ENCODE measurements around the gene WSCD2. TPM values are rescaled to one million over a fixed set of nuclear protein-coding genes. Genes with fewer than 3 reads are reported as not detected.

Gene WSCD2
- total RNA-seq, 1 experiment from 2014 or later, result not detected

GRCh38 chr12:108150436-108150835 is 21.3 kb downstream of the WSCD2 start:
- H3K4me1 Mint-ChIP-seq (ENCODE audit: low read depth, unreplicated experiment), result no peaks in the 10 kb centered on the region
- intact Hi-C loops (cut with micrococcal nuclease; ENCODE audit: unreplicated experiment), result no loop called here
- BruUV-seq (replicated peaks), result no TSS peak
- H3K9me3 ChIP-seq, result no peaks in the 10 kb centered on the region
- H3K36me3 Mint-ChIP-seq (ENCODE audit: insufficient read depth, unreplicated experiment), result no peaks in the 10 kb centered on the region
- no peak for TF ChIP-seq CTCF (IDR thresholded peaks at IDR 0.05; ENCODE audit: insufficient read depth in 1 of 2, low read depth in 1 of 2, low read length in 1 of 2, severe bottlenecking in 1 of 2, unreplicated experiment in 1 of 2)
- no peaks in the 10 kb centered on the region for H3K36me3 ChIP-seq (ENCODE audit: control insufficient read depth, insufficient read depth, low read length)
- no peak overlapping the region for H3K27ac Mint-ChIP-seq (ENCODE audit: unreplicated experiment)
- H3K9me3 Mint-ChIP-seq (ENCODE audit: unreplicated experiment), result no peaks in the 10 kb centered on the region
- peaks cover 26% of the 10 kb centered on the region for H3K27me3 Mint-ChIP-seq (ENCODE audit: insufficient read depth, unreplicated experiment)
- DNase-seq, result no peak
- no peaks in the 10 kb centered on the region for H3K27me3 ChIP-seq (replicated peaks; ENCODE audit: control insufficient read depth, insufficient read depth, low read length)
- H3K4me3 Mint-ChIP-seq (ENCODE audit: unreplicated experiment), result no peak overlapping the region
- H3K4me3 ChIP-seq (ENCODE audit: low read depth, low read length), result no peak overlapping the region
- H3K4me1 ChIP-seq, result no peaks in the 10 kb centered on the region
- ChIA-PET POLR2A (no interaction called here), CTCF (no interaction called here)

- ChIA-PET POLR2A (no interaction called here), CTCF (no interaction called here)
- no peak for TF ChIP-seq CTCF (IDR thresholded peaks at IDR 0.05; ENCODE audit: insufficient read depth in 1 of 2, low read depth in 1 of 2, low read length in 1 of 2, severe bottlenecking in 1 of 2, unreplicated experiment in 1 of 2)
- Histone ChIP-seq H3K36me3 (ENCODE audit: control insufficient read depth, insufficient read depth, low read length) (no peaks in the 10 kb centered on the region), H3K4me1 (no peaks in the 10 kb centered on the region), H3K4me3 (ENCODE audit: low read depth, low read length) (no peak overlapping the region), H3K9me3 (no peaks in the 10 kb centered on the region), H3K27me3 (replicated peaks; ENCODE audit: control insufficient read depth, insufficient read depth, low read length) (no peaks in the 10 kb centered on the region)
- H3K4me1 Mint-ChIP-seq (ENCODE audit: low read depth, unreplicated experiment), result no peaks in the 10 kb centered on the region
- intact Hi-C loops (cut with micrococcal nuclease; ENCODE audit: unreplicated experiment), result no loop called here
- no peak overlapping the region for H3K27ac Mint-ChIP-seq (ENCODE audit: unreplicated experiment)
- no peaks in the 10 kb centered on the region for H3K36me3 Mint-ChIP-seq (ENCODE audit: insufficient read depth, unreplicated experiment)
- H3K9me3 Mint-ChIP-seq (ENCODE audit: unreplicated experiment), result no peaks in the 10 kb centered on the region
- no peak overlapping the region for H3K4me3 Mint-ChIP-seq (ENCODE audit: unreplicated experiment)
- H3K27me3 Mint-ChIP-seq (ENCODE audit: insufficient read depth, unreplicated experiment), result peaks cover 24% of the 10 kb centered on the region
- BruUV-seq (replicated peaks), result no TSS peak
- DNase-seq, result no peak
Measured at GRCh38 chr12:108151533-108152169, 22.6 kb downstream of the WSCD2 start.

DNA sequence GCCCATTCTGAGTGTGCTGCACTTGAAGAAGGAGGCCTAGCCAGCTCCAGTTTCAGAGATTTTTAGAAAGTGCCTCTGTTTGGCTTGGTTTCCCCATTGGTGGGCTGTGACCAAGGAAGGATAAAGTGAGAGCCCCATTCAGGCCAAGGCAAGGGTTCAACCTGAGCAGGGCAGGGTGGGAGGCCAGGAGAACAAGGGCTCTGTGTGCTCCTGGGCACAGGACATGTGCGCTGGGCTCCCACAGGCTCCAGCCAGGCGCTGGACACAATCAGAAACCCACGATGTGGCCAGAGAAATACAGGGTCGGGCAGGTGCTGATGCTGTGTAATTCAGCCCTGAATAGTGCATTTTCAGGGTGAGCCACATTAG is 23.1 kb downstream of the WSCD2 start:
- CTCF ChIA-PET, result no interaction called here
- DNase-seq, result no peak
- H3K36me3 ChIP-seq (ENCODE audit: control insufficient read depth, insufficient read depth, low read length), result no peaks in the 10 kb centered on the region
- H3K9me3 Mint-ChIP-seq (ENCODE audit: unreplicated experiment), result no peaks in the 10 kb centered on the region
- POLR2A ChIA-PET, result no interaction called here
- no peaks in the 10 kb centered on the region for H3K27me3 ChIP-seq (replicated peaks; ENCODE audit: control insufficient read depth, insufficient read depth, low read length)
- intact Hi-C loops (cut with micrococcal nuclease; ENCODE audit: unreplicated experiment), result no loop called here
- H3K4me1 ChIP-seq, result no peaks in the 10 kb centered on the region
- H3K27me3 Mint-ChIP-seq (ENCODE audit: insufficient read depth, unreplicated experiment), result peaks cover 26% of the 10 kb centered on the region
- BruUV-seq (replicated peaks), result no TSS peak
- H3K27ac Mint-ChIP-seq (ENCODE audit: unreplicated experiment), result no peak overlapping the region
- no peaks in the 10 kb centered on the region for H3K4me1 Mint-ChIP-seq (ENCODE audit: low read depth, unreplicated experiment)
- H3K4me3 Mint-ChIP-seq (ENCODE audit: unreplicated experiment), result no peak overlapping the region
- no peaks in the 10 kb centered on the region for H3K36me3 Mint-ChIP-seq (ENCODE audit: insufficient read depth, unreplicated experiment)
- no peak for TF ChIP-seq CTCF (IDR thresholded peaks at IDR 0.05; ENCODE audit: insufficient read depth in 1 of 2, low read depth in 1 of 2, low read length in 1 of 2, severe bottlenecking in 1 of 2, unreplicated experiment in 1 of 2)
- H3K9me3 ChIP-seq, result no peaks in the 10 kb centered on the region
- no peak overlapping the region for H3K4me3 ChIP-seq (ENCODE audit: low read depth, low read length)
